ENCODE measurements around the gene FTCD.

Gene FTCD

GRCh38 chr21:46121286-46122221 lies 33.8 kb downstream of the FTCD start:
- no peak for FAIRE-seq

DNA sequence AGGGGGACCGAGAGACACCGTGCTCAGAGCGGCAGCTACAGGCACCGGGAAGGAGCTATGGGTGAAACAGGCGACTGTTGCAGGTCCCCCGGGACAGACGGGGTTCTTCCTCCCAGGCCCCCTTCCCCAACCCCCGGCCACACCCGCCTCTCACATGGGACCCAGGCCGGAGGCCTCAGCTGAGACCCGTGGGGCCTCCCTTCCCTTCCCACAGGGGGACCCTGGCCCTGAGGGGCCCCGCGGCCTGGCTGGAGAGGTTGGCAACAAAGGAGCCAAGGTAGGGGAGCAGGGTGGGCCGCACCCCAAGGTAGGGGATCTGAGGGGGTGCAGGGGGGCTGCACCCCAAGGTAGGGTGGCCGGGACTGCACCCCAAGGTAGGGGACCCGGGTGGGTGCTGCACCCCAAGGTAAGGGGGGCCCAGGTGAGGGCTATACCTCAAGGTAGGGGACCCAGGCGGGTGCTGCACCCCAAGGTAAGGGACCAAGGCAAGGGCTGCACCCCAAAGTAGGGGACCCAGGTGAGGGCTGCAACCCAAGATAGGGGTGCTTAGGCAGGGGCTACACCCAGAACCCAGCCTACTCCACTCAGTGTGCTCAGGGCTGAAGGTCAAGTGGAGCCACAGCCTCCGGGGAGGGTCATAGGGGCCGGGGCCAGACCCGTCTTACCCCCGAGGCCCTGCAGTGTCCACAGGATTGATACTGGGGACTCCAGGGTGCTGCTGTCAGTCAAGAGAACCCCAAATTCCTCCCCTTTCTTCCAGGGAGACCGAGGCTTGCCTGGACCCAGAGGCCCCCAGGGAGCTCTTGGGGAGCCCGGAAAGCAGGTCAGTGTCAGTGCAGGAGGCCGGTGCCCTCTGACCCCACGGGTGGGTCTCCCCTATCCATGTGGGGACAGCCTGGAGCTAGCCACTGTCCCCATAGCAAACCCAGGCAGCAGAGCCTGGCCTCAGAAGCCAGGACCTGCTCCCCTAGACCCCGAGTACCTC lies 34.8 kb downstream of the FTCD start:
- no peak for FAIRE-seq

GRCh38 chr21:46119637-46120271 lies 35.6 kb downstream of the FTCD start:
- FAIRE-seq, result no peak

- FAIRE-seq, result no peak
Observed at GRCh38 chr21:46119144-46119636, 36.2 kb downstream of the FTCD start.

- FAIRE-seq, result no peak
Observed at GRCh38 chr21:46118316-46119143, 36.8 kb downstream of the FTCD start.

GRCh38 chr21:46117586-46118315 lies 37.6 kb downstream of the FTCD start:
- FAIRE-seq, result no peak

DNA sequence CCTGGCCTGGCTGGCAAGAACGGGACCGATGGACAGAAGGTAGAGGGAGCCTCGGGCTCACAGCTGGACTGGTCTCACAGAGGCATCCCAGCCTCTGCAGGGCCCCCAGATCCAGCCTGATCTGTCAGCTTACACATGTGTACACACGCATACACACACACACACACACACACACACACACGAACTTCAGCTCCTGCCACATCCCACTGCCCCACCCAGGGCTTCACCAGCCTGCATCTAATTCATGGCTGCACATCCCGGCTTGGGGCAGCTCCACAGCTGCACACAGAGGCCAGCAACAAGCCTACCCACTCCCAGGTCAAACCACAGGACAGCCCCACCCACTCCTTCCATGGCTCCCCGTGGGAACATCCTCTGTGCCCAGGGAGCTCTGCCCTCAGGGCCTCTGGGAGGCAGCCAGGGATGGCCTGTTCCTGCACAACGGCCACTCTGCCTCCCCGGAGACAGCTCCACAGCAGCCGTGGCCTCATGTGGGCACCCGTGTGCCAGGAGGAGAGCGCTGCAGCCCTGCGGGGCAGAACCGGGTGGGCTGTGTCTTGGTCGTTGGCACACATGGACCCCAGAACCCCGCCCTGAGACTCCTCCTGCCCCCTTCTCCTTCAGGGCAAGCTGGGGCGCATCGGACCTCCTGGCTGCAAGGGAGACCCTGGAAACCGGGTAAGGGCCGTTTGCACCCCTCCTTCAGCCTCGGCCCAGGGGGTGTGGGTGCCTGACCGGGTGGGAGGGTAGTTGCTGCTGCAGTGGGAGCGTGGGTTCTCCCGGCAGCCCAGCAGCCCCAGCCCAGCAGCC lies 38.4 kb downstream of the FTCD start:
- FAIRE-seq, result no peak

DNA sequence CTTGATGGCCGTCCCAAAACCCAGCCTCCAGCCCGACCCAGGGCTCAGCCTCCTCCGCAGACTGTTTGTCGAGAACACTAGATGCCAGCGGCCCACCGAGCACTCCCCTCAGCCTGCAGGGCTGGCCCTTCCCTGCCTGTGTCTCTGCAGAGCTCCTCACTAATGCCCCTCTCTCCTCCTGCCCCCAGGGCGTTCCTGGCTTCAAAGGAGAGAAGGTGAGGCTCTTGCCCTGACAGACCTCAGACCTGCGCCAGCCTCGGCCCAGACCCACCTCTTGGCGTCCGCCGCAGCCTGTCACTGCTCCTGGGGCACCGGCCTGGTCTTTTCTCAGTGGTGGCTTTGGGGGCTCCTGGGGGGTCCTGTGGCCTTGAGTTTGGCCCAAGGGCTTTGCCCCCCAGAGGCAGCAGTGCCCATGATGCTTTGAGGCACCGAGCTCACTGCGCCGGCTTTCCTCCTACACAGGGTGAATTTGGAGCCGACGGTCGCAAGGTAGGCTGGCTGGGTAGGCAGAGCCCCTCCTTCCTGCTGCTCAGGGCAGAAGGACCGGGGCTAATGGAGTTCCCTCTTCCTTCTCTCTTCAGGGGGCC lies 39.1 kb downstream of the FTCD start:
- FAIRE-seq, result no peak

DNA sequence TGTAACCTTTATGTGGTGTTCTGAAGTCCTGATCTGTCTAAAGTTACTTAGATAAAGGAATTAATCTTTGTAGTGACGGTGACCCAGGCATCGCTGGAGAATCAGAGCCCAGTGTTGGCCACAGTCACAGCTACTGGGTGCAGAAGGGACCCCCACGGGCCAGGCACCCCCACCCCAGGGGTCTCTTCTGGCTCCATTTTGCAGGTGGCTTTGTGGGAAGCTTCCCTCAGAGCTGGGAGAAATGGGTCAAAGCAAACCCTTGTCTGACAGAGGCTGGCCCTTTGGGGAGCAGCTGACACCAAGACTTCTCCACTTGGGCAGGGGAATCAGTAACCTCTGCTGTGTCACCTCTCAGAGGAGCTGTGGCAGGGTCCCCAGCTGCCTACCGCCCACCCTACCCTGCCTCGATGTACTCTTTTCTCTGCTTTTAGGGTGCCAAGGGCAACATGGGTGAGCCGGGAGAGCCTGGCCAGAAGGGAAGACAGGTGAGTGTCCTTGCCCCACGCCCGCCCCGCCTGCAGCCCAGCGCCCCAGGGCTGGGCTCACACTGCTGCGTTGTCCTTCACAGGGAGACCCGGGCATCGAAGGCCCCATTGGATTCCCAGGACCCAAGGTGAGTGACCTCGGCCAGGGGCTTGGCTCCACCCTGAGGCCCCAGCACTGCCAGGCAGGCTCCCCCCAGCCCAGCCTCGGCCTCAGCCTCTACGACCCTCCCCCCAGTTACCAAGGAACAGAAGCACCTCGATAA lies 39.8 kb downstream of the FTCD start:
- no peak for FAIRE-seq

DNA sequence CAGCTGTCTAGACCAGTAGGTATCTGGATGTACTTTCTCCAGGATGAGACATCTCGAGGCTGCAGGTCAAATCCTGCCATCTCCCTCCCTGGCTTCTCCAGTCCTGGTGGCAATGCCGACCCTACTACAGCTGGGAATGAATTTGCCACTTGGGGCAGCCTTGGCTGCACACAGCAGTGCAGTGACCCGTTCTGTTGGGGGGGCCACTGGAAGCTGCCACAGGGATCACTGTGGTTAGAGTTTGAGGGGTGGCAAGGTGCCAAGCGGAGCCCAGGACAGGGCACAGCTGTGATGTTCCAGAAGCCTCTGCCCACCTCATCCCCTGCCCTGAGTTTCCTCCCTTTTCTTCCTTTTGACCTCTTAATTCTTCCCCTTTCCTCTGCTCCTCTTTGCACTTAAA lies 40.4 kb downstream of the FTCD start:
- FAIRE-seq, result no peak

DNA sequence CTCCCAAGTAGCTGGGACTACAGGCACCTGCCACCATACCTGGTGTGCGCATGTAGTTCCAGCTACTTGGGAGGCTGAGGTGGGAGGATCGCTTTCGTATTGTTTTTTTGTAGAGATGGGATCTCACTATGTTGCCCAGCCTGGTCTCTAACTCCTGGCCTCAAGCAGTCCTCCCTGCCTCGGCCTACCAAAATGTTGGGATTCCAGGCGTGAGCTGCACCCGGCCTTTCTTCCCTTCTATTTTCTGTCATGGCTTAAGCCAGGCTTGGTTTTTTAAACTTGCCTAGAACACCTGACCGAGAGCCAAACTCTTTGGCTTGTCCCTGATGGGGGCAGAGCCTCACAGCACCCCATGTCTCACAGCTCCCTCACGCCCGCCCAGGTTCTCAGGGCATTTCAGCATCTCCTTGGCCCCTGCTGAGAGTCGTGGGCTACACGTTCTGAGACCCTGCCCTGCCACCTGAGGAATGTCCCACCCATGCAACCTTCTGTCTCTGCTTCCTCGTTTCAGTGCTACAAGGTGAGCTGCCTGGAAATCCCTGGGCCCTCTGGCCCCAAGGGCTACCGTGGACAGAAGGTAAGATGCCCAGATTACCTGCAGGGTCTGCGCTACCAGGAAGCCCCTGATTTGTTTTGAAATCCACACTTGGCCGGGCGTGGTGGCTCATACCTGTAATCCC lies 41.7 kb downstream of the FTCD start:
- no peak for FAIRE-seq

DNA sequence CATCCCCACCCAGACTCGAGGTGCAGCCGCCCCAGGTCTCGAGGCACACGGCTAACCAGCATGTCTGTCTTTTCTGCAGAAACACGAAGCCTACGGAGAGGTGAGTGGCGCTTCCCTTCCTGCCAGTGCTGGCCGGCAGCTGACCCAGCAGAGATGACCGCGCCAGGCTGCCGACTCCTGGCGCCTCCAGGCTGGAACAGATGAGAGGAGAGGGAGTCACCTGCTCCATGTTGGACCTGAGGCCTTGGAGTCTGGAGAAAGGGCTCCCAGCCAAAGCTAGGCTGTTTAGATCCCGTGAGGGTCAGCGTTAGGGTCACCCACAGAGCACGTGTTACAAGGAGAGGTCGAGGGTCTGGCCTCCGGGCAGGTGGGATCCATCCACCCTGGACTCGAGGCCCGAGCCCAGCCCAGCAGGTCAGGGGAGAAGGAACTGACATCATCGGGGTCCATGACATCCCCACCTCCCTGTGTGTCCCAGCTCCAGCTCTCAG lies 42.6 kb downstream of the FTCD start:
- no peak for FAIRE-seq

DNA sequence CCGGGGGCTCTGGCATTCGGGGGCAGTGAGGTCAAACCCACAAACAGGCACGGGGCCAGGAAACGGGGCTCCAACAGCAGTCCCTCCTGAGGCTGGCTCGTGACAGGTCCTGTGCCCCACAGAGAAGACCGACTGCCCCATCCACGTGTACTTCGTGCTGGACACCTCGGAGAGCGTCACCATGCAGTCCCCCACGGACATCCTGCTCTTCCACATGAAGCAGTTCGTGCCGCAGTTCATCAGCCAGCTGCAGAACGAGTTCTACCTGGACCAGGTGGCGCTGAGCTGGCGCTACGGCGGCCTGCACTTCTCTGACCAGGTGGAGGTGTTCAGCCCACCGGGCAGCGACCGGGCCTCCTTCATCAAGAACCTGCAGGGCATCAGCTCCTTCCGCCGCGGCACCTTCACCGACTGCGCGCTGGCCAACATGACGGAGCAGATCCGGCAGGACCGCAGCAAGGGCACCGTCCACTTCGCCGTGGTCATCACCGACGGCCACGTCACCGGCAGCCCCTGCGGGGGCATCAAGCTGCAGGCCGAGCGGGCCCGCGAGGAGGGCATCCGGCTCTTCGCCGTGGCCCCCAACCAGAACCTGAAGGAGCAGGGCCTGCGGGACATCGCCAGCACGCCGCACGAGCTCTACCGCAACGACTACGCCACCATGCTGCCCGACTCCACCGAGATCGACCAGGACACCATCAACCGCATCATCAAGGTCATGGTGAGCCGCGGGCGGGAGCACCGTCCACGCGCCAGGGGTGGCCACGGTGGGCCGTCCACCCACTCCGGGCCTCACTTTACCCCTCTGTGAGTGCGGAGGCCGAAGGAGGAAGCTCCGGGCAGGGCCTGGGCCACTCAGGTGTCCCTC lies 43.3 kb downstream of the FTCD start:
- FAIRE-seq, result no peak

DNA sequence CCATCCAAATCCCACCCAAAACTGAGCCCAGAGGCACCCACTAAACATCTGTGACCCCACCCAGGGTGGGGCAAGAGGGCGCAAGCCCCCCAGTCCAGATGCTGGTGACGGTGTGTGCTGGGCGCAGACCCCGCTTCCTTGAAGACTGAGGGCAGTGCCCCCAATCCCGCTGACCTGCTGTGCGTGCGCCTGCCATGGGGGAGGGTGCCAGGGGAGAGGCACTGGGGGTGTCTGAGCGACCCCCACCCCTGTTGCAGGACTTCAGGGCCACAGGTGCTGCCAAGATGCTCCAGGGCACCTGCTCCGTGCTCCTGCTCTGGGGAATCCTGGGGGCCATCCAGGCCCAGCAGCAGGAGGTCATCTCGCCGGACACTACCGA lies 44.2 kb downstream of the FTCD start:
- FAIRE-seq, result no peak

DNA sequence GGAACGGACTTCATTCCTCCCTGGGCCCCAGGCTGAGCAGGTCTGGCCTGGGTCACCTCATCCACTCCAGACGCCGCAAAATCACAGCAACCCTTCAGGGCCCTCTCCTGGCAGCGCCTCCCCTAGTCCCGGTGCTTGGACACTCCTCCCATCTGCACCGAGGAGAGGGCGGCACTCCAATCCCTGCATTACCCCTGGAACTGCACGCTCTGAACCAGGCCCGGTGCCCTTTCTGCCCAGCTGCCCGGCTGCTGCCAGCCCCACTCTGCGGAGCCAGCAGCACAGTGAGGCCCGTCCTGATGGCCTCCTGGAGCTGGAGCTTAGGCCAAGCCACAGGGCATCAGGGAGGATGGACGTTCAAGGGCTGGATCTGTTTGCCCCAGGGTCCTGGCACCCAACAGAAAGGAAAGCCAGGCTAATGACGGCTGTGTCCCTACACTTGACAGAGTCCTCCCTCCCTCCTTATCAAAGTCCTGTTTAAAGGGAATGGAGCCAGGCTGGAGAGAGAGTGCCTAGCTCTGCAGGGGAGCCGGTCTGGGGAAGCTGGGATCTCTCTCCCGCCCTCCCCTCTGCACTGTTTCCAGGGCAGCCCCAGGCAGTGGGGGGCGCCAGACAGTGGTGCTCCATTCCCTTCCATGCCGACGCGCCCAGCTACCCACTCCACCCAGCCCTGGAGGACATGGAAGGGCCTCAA lies 44.7 kb downstream of the FTCD start:
- FAIRE-seq, result no peak

DNA sequence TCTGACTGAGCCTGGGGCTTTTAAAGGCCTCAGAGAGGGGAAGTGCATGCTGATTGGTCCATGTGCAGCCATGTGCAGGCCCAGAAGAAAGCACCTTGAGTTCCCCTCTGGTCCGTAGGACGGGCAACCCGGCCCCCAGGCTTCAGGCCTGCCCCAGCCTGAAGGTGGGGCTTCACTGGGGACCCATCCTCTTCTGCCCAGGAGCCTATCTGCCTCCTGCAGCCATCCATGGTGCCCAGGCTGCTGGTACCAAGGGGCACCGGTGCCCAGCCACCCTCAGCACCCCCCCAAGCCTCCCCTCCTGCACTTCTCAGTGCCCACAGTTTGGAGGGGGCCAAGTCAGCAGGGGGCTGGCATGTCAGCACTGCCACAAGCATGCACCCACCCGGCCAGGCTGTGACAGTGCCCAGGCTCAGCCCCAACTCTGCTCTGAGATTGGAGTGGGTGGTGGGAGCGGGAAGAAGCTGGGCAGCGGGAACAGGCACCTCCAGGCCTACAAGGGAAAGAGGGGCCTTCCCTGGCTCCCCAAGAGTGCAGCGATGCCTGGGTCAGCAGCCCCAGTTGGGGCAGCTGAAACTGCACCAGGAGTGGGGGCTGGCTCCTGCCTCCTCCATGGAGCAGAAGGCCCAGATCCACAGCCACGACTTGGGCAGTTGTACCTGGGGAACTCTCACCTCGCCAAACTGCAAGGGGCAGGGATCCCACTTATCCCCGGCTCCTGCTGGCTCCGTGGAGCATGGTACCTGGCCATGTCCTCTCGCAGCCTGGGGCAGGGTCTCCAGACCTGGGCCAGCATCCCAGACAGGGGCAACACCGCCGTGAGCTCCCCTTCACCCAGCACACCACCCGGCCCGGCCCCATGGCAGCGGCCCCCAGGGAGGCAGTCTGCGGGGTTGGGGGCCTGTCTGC lies 45.8 kb downstream of the FTCD start:
- FAIRE-seq, result no peak

All from islet of Langerhans (tissue), 1 donor.